Sigmoid colon (tissue), 4 donors: ENCODE data around the gene SIK3.

Source experiments
- CTCF ChIP-seq, 4 experiments: fragments of 450-650 bp in 3 of 4; fragments of 200-600 bp in 1 of 4; IDR thresholded peaks; one replicate each; pipeline ENCODE4 v1.5.1; 2016 to 2019; ENCODE audit warnings: antibody characterized with exemption in 4 of 4, mild to moderate bottlenecking in 3 of 4, moderate library complexity in 2 of 4
- POLR2A ChIP-seq, 2 donors: fragments of 450-650 bp; IDR thresholded peaks; one replicate each; pipeline ENCODE4 v1.6.1; 2016; ENCODE audit warnings: antibody characterized with exemption in 2 of 2, mild to moderate bottlenecking in 2 of 2, moderate library complexity in 2 of 2
- POLR2AphosphoS5 ChIP-seq, 4 donors: sonication (generic); formaldehyde crosslinking; IDR thresholded peaks; one replicate each; pipeline ENCODE4 v1.6.1; 2017; ENCODE audit warnings: antibody characterized with exemption in 4 of 4

GRCh38 chr11:117039270-117039669 lies 59.0 kb downstream of the SIK3 start:
- no peak for TF ChIP-seq CTCF (IDR thresholded peaks at IDR 0.05)
- TF ChIP-seq POLR2A (IDR thresholded peaks at IDR 0.05) = no peak
- no peak for TF ChIP-seq POLR2AphosphoS5 (IDR thresholded peaks at IDR 0.05)
